ENCODE data around the gene PKP4.
"Not testable (repeated sequence)": the region's sequence is repeated elsewhere in the genome, so short reads cannot be mapped to it uniquely, and the experiment has no call there.

DNA sequence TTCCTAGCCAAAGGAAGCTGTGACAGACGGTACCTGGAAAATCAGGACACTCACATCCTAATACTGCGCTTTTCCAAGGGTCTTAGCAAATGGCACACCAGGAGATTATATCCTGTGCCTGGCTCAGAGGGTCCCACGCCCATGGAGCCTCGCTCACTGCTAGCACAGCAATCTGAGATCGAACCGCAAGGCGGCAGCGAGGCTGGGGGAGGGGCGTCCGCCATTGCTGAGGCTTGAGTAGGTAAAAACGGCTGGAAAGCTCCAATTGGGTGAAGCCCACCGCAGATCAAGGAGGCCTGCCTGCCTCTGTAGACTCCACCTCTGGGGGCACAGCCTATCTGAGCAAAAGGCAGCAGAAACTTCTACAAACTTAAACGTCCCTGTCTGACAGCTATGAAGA, 23.0 kb upstream of the PKP4 start:
- TF ChIP-seq POLR2A, POLR2AphosphoS5 (IDR thresholded peaks at IDR 0.05): not testable (repeated sequence)
- TF ChIP-seq, protein P1, sequence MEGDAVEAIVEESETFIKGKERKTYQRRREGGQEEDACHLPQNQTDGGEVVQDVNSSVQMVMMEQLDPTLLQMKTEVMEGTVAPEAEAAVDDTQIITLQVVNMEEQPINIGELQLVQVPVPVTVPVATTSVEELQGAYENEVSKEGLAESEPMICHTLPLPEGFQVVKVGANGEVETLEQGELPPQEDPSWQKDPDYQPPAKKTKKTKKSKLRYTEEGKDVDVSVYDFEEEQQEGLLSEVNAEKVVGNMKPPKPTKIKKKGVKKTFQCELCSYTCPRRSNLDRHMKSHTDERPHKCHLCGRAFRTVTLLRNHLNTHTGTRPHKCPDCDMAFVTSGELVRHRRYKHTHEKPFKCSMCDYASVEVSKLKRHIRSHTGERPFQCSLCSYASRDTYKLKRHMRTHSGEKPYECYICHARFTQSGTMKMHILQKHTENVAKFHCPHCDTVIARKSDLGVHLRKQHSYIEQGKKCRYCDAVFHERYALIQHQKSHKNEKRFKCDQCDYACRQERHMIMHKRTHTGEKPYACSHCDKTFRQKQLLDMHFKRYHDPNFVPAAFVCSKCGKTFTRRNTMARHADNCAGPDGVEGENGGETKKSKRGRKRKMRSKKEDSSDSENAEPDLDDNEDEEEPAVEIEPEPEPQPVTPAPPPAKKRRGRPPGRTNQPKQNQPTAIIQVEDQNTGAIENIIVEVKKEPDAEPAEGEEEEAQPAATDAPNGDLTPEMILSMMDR (IDR thresholded peaks at IDR 0.05): not testable (repeated sequence)
